Measurements from ENCODE around the gene ITGA1.

- TF ChIP-seq CTCF (conservative IDR thresholded peaks at IDR 0.05; ENCODE audit: low read length) (peak; percentile 89), EZH2phosphoT487 (IDR thresholded peaks at IDR 0.05; ENCODE audit: borderline replicate concordance, low read depth, low read length) (no peak)
These were observed 127.6 kb downstream of the ITGA1 start for GRCh38 chr5:52915176-52915875.

Data from OCI-LY7 (cell line).